ENCODE results near the gene ZNF410.
"Not testable (repeated sequence)": the region's sequence is repeated elsewhere in the genome, so short reads cannot be mapped to it uniquely, and the experiment has no call there.

Gene ZNF410

DNA sequence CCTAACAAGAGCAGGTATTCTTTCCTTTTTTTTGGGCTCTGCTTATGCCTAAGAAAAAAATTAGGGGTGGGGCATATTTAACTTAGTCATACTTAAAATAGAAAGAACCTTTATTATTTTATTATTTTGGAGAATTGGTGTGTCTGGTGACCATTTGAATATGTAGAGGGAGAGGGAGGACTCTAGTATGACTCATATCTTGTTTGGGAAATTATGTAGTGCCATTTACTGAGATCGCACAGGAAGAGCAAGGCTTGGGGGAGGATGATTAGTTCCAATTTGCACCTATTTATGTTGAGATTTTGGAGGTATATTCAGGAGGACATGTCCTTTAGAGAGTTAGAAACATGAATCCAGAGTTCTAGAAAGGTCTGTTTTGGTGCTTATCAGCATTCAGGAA, 9.9 kb downstream of the ZNF410 start:
- no peak for DNase-seq (ENCODE audit: low spot score)
- in situ Hi-C loops (cut with MboI; ENCODE audit: low sequenced_read_pairs, unreplicated experiment) = no loop called here

DNA sequence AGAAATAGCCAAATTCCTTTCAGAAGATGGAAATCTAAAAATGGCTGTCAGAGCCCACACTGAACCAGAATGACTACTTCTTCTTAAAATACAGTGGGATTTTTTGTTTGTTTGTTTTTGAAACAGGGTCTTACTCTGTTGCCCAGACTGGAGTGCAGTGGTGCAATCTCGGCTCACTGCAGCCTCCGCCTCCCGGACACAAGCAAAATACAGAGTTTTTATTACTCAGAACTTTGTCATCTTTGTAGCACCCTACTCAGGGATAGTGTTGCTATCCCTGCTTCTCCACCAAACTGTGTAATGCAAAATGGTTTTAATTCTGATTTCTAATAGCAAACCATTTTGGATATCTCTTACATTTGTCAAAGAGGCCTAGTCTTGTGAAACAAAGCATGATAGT, 16.4 kb downstream of the ZNF410 start:
- no peak for DNase-seq (ENCODE audit: low spot score)
- TF ChIP-seq, protein P1, sequence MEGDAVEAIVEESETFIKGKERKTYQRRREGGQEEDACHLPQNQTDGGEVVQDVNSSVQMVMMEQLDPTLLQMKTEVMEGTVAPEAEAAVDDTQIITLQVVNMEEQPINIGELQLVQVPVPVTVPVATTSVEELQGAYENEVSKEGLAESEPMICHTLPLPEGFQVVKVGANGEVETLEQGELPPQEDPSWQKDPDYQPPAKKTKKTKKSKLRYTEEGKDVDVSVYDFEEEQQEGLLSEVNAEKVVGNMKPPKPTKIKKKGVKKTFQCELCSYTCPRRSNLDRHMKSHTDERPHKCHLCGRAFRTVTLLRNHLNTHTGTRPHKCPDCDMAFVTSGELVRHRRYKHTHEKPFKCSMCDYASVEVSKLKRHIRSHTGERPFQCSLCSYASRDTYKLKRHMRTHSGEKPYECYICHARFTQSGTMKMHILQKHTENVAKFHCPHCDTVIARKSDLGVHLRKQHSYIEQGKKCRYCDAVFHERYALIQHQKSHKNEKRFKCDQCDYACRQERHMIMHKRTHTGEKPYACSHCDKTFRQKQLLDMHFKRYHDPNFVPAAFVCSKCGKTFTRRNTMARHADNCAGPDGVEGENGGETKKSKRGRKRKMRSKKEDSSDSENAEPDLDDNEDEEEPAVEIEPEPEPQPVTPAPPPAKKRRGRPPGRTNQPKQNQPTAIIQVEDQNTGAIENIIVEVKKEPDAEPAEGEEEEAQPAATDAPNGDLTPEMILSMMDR (IDR thresholded peaks at IDR 0.05; ENCODE audit: borderline replicate concordance, control extremely low read depth, extremely low read depth, insufficient read depth, missing control alignments) = no peak
- in situ Hi-C loops (cut with MboI; ENCODE audit: low sequenced_read_pairs, unreplicated experiment) = no loop called here

More for the DNA sequence above, 9.9 kb downstream of the ZNF410 start:
- TF ChIP-seq, protein P1 (IDR thresholded peaks at IDR 0.05; ENCODE audit: borderline replicate concordance, control extremely low read depth, extremely low read depth, insufficient read depth, missing control alignments) = no peak

DNA sequence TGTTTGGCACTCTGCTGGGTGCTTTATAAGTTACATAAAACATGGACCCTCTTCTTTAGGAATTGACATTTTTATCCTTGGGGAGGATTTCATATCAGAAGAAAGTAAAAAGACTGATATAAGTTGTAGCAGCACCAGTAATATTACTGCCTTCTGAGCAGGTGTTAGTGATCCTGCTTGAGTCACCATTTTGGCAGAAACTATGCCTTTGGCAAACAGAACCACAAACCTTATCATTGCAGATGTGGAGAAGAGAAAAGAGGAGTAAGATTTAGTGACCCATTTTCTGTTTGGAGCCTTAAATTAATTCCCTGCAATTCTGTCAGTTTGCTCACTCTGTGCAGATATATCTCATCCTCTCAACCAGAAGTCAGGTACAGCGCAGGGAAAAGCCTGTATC, 23.0 kb downstream of the ZNF410 start:
- no peak for DNase-seq (ENCODE audit: low spot score)
- TF ChIP-seq, protein P1 (IDR thresholded peaks at IDR 0.05; ENCODE audit: borderline replicate concordance, control extremely low read depth, extremely low read depth, insufficient read depth, missing control alignments) = no peak
- in situ Hi-C loops (cut with MboI; ENCODE audit: low sequenced_read_pairs, unreplicated experiment) = no loop called here

DNA sequence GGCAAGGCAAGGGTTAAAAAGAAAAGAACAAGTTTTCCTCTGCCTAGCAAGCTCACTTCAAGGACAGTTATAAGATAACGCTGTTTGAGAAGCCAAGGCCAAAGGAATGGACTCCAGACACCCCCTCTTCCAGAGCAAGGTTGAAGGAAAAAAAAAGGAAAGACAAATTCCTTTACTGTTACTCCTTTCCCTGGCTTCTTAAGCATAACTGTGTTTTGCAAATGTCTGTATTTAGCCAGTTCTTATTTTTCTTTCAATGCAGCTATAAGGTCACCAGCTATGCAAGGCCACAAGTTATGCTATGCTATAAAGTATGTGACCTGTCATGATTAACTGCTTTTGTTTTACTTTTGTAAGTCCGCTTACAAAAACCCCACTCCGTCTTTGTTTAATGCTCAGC, 26.6 kb downstream of the ZNF410 start:
- in situ Hi-C loops (cut with MboI; ENCODE audit: low sequenced_read_pairs, unreplicated experiment) = no loop called here
- TF ChIP-seq, protein P1 (IDR thresholded peaks at IDR 0.05; ENCODE audit: borderline replicate concordance, control extremely low read depth, extremely low read depth, insufficient read depth, missing control alignments) = no peak
- DNase-seq (ENCODE audit: low spot score) = no peak

DNA sequence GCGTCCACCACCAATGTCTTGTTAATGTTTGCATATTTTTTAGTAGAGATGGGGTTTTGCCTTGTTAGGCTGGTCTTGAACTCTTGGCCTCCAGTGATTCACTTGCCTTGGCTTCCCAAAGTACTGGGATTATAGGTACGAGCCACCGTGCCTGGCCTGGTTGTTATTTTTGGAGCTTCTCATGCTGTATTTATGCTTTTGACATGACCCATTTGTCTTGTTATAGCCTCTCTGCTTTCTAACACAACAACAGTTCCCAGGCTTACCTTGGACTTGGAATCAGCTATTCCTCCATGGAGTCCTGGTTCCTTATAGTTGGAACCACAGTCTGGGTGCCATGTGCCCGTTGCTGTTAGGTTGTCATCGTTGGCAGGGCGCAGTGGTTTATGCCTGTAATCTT, 29.7 kb downstream of the ZNF410 start:
- in situ Hi-C loops (cut with MboI; ENCODE audit: low sequenced_read_pairs, unreplicated experiment) = no loop called here
- no peak for DNase-seq (ENCODE audit: low spot score)
- TF ChIP-seq, protein P1 (IDR thresholded peaks at IDR 0.05; ENCODE audit: borderline replicate concordance, control extremely low read depth, extremely low read depth, insufficient read depth, missing control alignments) = no peak

DNA sequence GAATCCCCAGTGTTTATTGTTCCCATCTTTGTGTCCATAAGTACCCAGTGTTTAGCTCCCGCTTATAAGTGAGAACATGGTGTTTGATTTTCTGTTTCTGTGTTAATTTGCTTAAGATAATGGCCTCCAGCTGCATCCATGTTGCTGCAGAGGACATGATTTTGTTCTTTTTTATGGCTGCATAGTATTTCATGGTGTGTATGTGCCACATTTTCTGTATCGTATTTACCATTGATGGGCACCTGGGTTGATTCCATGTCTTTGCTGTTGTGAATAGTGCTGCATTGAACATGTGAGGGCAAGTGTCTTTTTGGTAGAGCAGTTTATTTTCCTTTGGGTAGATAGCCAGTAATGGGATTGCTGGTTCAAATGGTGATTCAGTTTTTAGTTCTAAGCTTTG, 32.8 kb downstream of the ZNF410 start:
- DNase-seq (ENCODE audit: low spot score); in situ Hi-C loops (cut with MboI; ENCODE audit: low sequenced_read_pairs, unreplicated experiment): not testable (repeated sequence)

DNA sequence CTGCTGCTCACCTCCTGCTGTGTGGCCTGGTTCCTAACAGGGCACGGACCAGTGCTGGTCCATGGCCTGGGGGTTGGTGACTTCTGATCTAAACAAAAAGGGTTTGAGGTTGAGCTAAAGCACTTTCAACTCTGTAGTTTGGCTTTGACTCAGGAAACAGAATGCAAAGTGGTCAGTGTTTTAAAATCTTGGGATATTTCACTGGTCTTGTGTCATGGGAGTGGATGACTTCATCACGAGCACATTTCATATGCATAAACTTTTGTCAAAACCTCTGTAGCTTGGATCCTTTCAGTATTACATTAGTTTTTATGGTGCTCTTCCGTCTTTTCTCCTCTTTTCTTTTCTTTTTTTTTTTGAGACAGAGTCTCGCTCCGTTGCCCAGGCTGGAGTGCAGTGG, 37.7 kb downstream of the ZNF410 start:
- DNase-seq (ENCODE audit: low spot score) = no peak
- in situ Hi-C loops (cut with MboI; ENCODE audit: low sequenced_read_pairs, unreplicated experiment) = no loop called here
- TF ChIP-seq, protein P1 (IDR thresholded peaks at IDR 0.05; ENCODE audit: borderline replicate concordance, control extremely low read depth, extremely low read depth, insufficient read depth, missing control alignments) = no peak

Measured in GM13976 (cell line).